Left lung (tissue), 10 donors: Measurements from ENCODE around the gene SIK2. TPM values are rescaled to one million over a fixed set of nuclear protein-coding genes. Genes with fewer than 3 reads are reported as not detected.

Source experiments
- ATAC-seq: fragments of 200-7000 bp; cut with Tn5 transposase; one replicate; pipeline ENCODE4 v1.9.1; 2020; ENCODE audit warnings: moderate library complexity
- DNase-seq, 4 donors: peaks; one replicate each; pipeline ENCODE4 v3.0.0-alpha.2; 2013 to 2020
- H3K27ac ChIP-seq, 2 donors: fragments of 200-600 bp; sonication (generic) in 1 of 2; one replicate each; pipeline versions ENCODE4 v1.5.0 to v1.8.0; 2020 to 2021
- H3K27me3 ChIP-seq, 2 donors: fragments of 200-600 bp; sonication (generic) in 1 of 2; one replicate each; pipeline versions ENCODE4 v1.5.0 to v1.8.0; 2020 to 2021
- H3K36me3 ChIP-seq, 2 donors: fragments of 200-600 bp; sonication (generic) in 1 of 2; one replicate each; pipeline versions ENCODE4 v1.5.0 to v1.8.0; 2020 to 2021
- H3K4me1 ChIP-seq, 2 donors: fragments of 200-600 bp; one replicate each; pipeline ENCODE4 v1.8.0; 2021
- H3K4me3 ChIP-seq, 2 donors: fragments of 200-600 bp; sonication (generic) in 1 of 2; one replicate each; pipeline versions ENCODE4 v1.5.0 to v1.8.0; 2020 to 2021; ENCODE audit warnings: mild to moderate bottlenecking in 1 of 2
- H3K9me3 ChIP-seq, 2 donors: fragments of 200-600 bp; sonication (generic) in 1 of 2; one replicate each; pipeline versions ENCODE4 v1.5.0 to v1.8.0; 2020 to 2021
- intact Hi-C, 2 donors: fragments of 100-400 bp; cut with DNase I; formaldehyde crosslinking; loops; one replicate each; pipeline versions ENCODE4 v1.11.2 to v1.14.2; 2022
- polyA plus RNA-seq, 6 donors: library from polyadenylated mRNA; unstranded; fragments of 120-200 nt; gene quantifications; one replicate each; pipeline ENCODE4 v1.2.1, GENCODE V29; 2013; ENCODE audit not compliant: insufficient read length in 6 of 6
- total RNA-seq, 2 donors: library from RNA; stranded (reverse); fragmentation: NEBNext Ultra II Directional; extraction: Animal tissue kit (Norgen Biotek cat#: 25700); gene quantifications; one replicate each; pipeline ENCODE4 v1.2.1, GENCODE V29; 2021
- TF ChIP-seq, protein P1 (sequence below), 2 donors: fragments of 200-600 bp; sonication (generic) in 1 of 2; IDR thresholded peaks; one replicate each; pipeline versions ENCODE4 v1.5.0 to v1.8.0; 2021; ENCODE audit warnings: antibody characterized with exemption in 2 of 2
- donor health status: DM: no; HTN: yes; CAD: no.
- donor health status: DM: no; HTN: no; CAD: no.

Gene SIK2
- total and polyA plus RNA-seq, 8 donors: 23.3 to 35.1 (median 30.8) TPM

DNA sequence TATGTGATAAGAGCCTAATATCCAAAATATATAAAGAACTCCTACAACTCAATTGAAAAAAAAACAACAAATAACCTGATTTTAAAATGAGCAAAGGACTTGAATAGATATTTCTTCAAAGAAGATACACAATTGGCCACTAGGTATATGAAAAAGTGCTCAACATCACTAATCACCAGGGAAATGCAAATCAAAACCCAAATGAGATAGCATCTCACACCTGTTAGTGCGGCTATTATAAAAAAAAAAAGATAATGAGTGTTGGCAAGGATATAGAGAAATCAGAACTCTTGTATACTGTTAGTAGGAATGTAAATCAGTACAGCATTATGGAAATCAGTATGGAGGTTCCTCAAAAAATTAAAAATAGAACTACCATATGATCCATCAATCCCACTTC is 5.9 kb upstream of the SIK2 start:
- ATAC-seq: no peak
- intact Hi-C loops: no loop called here
- no peaks in the 10 kb centered on the region for H3K36me3 ChIP-seq

DNA sequence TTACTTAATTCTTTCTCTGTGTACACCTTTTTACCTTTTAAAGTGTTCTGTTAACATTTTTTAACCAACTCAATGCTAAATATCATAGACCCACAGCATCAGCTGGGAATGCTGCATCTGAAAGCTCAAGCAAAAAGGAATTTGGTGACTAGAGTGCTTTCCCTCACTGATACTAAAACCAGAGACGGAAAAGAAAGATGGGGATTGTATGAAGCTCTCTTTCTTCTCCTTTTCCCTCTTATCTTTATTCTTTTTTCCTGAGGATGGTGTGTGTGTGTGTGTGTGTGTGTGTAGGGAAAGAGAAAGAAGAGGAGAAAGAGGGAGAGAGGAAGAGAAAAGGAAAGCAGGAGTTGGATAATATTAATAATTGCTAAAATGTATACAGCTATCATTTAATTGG is 4.1 kb upstream of the SIK2 start:
- H3K4me3 ChIP-seq: no peak overlapping the region
- no peaks in the 10 kb centered on the region for H3K27me3 ChIP-seq
- no peak overlapping the region for H3K27ac ChIP-seq
- intact Hi-C loops: no loop called here
- DNase-seq: no peak
- ATAC-seq: no peak
- H3K9me3 ChIP-seq: no peaks in the 10 kb centered on the region
- no peaks in the 10 kb centered on the region for H3K36me3 ChIP-seq
- peaks cover 0 to 10% of the 10 kb centered on the region in 2 donors for H3K4me1 ChIP-seq
- TF ChIP-seq, protein P1, sequence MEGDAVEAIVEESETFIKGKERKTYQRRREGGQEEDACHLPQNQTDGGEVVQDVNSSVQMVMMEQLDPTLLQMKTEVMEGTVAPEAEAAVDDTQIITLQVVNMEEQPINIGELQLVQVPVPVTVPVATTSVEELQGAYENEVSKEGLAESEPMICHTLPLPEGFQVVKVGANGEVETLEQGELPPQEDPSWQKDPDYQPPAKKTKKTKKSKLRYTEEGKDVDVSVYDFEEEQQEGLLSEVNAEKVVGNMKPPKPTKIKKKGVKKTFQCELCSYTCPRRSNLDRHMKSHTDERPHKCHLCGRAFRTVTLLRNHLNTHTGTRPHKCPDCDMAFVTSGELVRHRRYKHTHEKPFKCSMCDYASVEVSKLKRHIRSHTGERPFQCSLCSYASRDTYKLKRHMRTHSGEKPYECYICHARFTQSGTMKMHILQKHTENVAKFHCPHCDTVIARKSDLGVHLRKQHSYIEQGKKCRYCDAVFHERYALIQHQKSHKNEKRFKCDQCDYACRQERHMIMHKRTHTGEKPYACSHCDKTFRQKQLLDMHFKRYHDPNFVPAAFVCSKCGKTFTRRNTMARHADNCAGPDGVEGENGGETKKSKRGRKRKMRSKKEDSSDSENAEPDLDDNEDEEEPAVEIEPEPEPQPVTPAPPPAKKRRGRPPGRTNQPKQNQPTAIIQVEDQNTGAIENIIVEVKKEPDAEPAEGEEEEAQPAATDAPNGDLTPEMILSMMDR (IDR thresholded peaks at IDR 0.05): no peak

More for the DNA sequence above, 5.9 kb upstream of the SIK2 start:
- TF ChIP-seq, protein P1 (IDR thresholded peaks at IDR 0.05): no peak
- DNase-seq: no peak
- H3K9me3 ChIP-seq: no peaks in the 10 kb centered on the region
- peaks cover 0 to 6% of the 10 kb centered on the region in 2 donors for H3K4me1 ChIP-seq
- no peaks in the 10 kb centered on the region for H3K27me3 ChIP-seq
- H3K4me3 ChIP-seq: no peak overlapping the region
- no peak overlapping the region for H3K27ac ChIP-seq

DNA sequence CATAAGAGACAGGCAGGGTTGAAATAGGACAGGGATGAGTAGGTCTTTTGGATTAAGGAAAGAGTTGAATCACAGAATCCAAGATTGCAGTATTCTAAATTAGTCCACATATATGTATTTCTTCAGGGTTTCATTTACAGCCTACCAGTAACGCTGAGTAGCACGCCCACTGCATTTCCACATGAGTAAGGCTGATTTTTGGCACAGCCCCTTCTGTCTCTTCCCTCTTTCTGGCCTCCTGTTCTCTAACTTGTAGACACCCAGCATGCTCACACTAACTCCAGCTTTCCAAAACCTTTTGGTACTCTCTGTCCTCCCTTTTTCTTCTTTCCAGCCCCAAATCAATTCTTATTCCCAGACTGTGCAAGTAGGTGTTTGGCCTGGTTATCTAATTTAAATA is 3.7 kb upstream of the SIK2 start:
- intact Hi-C loops: no loop called here
- DNase-seq (peak in 1 of 4 donors; percentile 73), ATAC-seq (no peak)
- no peaks in the 10 kb centered on the region for H3K36me3 ChIP-seq
- no peak overlapping the region for H3K27ac ChIP-seq
- no peak overlapping the region for H3K4me3 ChIP-seq
- TF ChIP-seq, protein P1 (IDR thresholded peaks at IDR 0.05): no peak
- H3K27me3 ChIP-seq: no peaks in the 10 kb centered on the region
- peaks cover 0 to 14% of the 10 kb centered on the region in 2 donors for H3K4me1 ChIP-seq
- no peaks in the 10 kb centered on the region for H3K9me3 ChIP-seq

DNA sequence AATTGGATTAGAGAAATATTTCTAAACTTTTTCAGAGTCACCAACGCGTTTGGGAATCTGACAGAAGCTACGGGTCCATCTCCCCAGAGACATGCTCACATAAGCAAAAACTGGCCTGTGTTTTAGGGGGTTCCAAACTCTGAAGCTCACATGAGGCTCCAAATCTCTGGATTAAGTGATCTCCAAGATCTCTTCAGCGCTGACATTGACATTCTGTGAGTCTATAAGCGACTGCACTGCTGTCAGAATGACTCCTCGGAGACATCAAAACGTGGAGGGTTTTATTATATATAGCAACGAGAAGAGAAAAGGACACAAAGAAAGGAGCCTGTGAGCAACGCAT is 642 bp upstream of the SIK2 start:
- intact Hi-C loops: loop anchor here in 1 of 2 donors (5.0 kb wide), 1 partner anchor 176 kb away; no protein-coding TSS in a partner anchor
- no peak for ATAC-seq
- no peaks in the 10 kb centered on the region for H3K36me3 ChIP-seq

DNA sequence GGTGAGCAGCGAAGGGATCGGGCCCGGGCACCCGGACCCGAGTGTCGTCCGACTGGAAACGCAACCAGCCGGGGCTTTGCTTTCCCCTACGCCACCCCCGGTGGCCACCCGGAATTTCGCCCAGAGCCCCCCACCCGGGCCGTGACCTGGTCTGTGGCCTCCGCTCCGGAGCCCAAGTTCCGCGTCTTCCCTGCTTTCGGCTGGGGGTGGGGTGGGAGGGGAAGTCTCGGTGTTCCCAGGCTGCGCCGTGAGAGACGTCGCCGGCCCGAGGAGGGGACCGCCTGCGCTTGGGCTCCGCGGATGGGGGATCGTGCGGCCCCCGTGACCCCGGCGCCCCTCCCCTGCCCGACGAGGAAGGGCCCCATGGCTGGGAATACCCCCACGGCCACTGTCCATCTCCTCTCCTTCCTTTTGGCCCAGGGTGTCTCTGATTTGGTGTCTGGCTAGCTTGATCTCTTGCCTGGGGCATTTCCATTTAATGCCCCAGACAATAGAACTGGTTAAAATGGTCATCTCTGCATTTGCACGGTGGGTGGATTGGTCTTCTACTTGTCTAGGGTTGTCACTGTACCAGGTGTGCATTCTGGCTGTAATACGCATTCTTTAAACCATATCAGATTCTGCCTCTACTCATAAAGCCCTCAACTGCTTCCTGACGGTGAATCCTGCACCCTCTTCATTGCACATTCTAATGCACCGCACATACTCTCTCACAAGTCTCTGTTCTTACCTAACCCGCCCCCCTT is 789 bp downstream of the SIK2 start:
- Histone ChIP-seq H3K27me3 (no peaks in the 10 kb centered on the region), H3K36me3 (no peaks in the 10 kb centered on the region), H3K27ac (peak overlapping the region; percentile 95 to 97), H3K9me3 (no peaks in the 10 kb centered on the region), H3K4me1 (peaks cover 0 to 50% of the 10 kb centered on the region in 2 donors), H3K4me3 (peak overlapping the region; percentile 88 to 93)
- ATAC-seq (peak; percentile 48), DNase-seq (peak in 3 of 4 donors; percentile 60 to 86 (median 61))
- TF ChIP-seq, protein P1 (IDR thresholded peaks at IDR 0.05): no peak
- intact Hi-C loops: loop anchor here in 1 of 2 donors (5.0 kb wide), 1 partner anchor 174 kb away; no protein-coding TSS in a partner anchor

More for the DNA sequence above, 642 bp upstream of the SIK2 start:
- peaks cover 0 to 44% of the 10 kb centered on the region in 2 donors for H3K4me1 ChIP-seq
- H3K27ac ChIP-seq: peak overlapping the region; percentile 95 to 97
- no peaks in the 10 kb centered on the region for H3K9me3 ChIP-seq
- TF ChIP-seq, protein P1 (IDR thresholded peaks at IDR 0.05): no peak
- H3K27me3 ChIP-seq: no peaks in the 10 kb centered on the region
- DNase-seq: no peak
- H3K4me3 ChIP-seq: peak overlapping the region; percentile 88 to 93
